Upper lobe of left lung (tissue), 4 donors: ENCODE data around the gene MYLK4.

Experiments used
- EP300 ChIP-seq, 4 donors: sonication (generic); formaldehyde crosslinking; IDR thresholded peaks; one replicate each; pipeline ENCODE4 v1.5.1; 2017; ENCODE audit warnings: antibody characterized with exemption in 4 of 4, control low read depth in 2 of 4
- POLR2A ChIP-seq, 4 donors: fragments of 450-650 bp; IDR thresholded peaks; one replicate each; pipeline ENCODE4 v1.5.1; 2016 to 2017; ENCODE audit warnings: antibody characterized with exemption in 4 of 4, mild to moderate bottlenecking in 2 of 4
- POLR2AphosphoS5 ChIP-seq, 2 donors: sonication (generic); formaldehyde crosslinking; IDR thresholded peaks; one replicate each; pipeline ENCODE4 v1.5.1; 2017; ENCODE audit warnings: antibody characterized with exemption in 2 of 2
- TF ChIP-seq, protein P1 (sequence below), 6 experiments: fragments of 450-650 bp in 4 of 6; fragments of 200-600 bp in 2 of 6; sonication (generic) in 2 of 6; IDR thresholded peaks; one replicate each; pipeline ENCODE4 v1.5.1; 2016 to 2019; ENCODE audit warnings: antibody characterized with exemption in 6 of 6

DNA sequence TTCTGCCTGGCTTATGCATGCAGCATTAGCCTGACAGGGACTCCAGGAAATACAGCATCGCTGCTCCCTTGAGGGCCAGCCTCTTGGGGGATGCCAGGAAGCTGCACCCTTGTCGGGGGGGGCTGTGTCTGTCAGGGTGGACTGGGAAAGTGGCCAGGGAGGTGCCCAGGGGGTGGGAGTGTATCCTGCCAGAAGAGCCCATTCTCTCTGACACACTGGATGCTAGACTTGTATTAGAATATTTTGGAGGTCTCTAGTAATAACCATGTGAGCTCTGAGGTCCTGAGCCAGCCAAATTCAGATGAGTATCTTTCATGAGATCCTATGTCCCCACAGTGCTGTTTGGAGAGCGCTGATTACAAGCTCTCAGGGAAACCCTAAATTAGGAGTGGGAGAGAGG, 89.1 kb downstream of the MYLK4 start:
- TF ChIP-seq, protein P1, sequence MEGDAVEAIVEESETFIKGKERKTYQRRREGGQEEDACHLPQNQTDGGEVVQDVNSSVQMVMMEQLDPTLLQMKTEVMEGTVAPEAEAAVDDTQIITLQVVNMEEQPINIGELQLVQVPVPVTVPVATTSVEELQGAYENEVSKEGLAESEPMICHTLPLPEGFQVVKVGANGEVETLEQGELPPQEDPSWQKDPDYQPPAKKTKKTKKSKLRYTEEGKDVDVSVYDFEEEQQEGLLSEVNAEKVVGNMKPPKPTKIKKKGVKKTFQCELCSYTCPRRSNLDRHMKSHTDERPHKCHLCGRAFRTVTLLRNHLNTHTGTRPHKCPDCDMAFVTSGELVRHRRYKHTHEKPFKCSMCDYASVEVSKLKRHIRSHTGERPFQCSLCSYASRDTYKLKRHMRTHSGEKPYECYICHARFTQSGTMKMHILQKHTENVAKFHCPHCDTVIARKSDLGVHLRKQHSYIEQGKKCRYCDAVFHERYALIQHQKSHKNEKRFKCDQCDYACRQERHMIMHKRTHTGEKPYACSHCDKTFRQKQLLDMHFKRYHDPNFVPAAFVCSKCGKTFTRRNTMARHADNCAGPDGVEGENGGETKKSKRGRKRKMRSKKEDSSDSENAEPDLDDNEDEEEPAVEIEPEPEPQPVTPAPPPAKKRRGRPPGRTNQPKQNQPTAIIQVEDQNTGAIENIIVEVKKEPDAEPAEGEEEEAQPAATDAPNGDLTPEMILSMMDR (IDR thresholded peaks at IDR 0.05), result no peak
- TF ChIP-seq POLR2AphosphoS5 (IDR thresholded peaks at IDR 0.05) (no peak), EP300 (IDR thresholded peaks at IDR 0.05) (no peak), POLR2A (IDR thresholded peaks at IDR 0.05) (no peak)
